HG03039 (cell line): ENCODE data around the gene CUL4A.
"Not testable (repeated sequence)": the region's sequence is repeated elsewhere in the genome, so short reads cannot be mapped to it uniquely, and the experiment has no call there.

Experiments
- ATAC-seq: cut with Tn5 transposase; IDR thresholded peaks from one replicate; pipeline ENCODE4 v1.9.1; 2021; ENCODE audit warnings: mild to moderate bottlenecking, moderate library complexity; ENCODE audit not compliant: unreplicated experiment

The CUL4A gene

GRCh38 chr13:113209336-113209758 lies at the start of gene CUL4A:
TSS of gene CUL4A (plus strand) at chr13:113209613. CDS start at chr13:113209628, 15 bp downstream.
- ATAC-seq: peak; percentile 40

- ATAC-seq: no peak
These were observed 49.7 kb upstream of the CUL4A start for GRCh38 chr13:113159701-113160100.

- no peak for ATAC-seq
These were observed 48.4 kb upstream of the CUL4A start for GRCh38 chr13:113160983-113161382.

GRCh38 chr13:113161433-113161832 lies 48.0 kb upstream of the CUL4A start:
- no peak for ATAC-seq

- ATAC-seq: not testable (repeated sequence)
These were observed 47.4 kb upstream of the CUL4A start for GRCh38 chr13:113161975-113162374.

- ATAC-seq: no peak
These were observed 46.4 kb upstream of the CUL4A start for GRCh38 chr13:113162783-113163685.

- no peak for ATAC-seq
These were observed 44.9 kb upstream of the CUL4A start for GRCh38 chr13:113164492-113164891.

GRCh38 chr13:113166266-113166665 lies 43.1 kb upstream of the CUL4A start:
- no peak for ATAC-seq

GRCh38 chr13:113166681-113167080 lies 42.7 kb upstream of the CUL4A start:
- no peak for ATAC-seq

GRCh38 chr13:113167155-113167554 lies 42.3 kb upstream of the CUL4A start:
- no peak for ATAC-seq

- no peak for ATAC-seq
These were observed 41.8 kb upstream of the CUL4A start for GRCh38 chr13:113167575-113167974.

GRCh38 chr13:113168211-113168610 lies 41.2 kb upstream of the CUL4A start:
- ATAC-seq: no peak

GRCh38 chr13:113169277-113170272 lies 39.8 kb upstream of the CUL4A start:
- no peak for ATAC-seq

- ATAC-seq: no peak
These were observed 38.9 kb upstream of the CUL4A start for GRCh38 chr13:113170511-113170910.

GRCh38 chr13:113171250-113172125 lies 37.9 kb upstream of the CUL4A start:
- no peak for ATAC-seq

GRCh38 chr13:113172419-113172926 lies 36.9 kb upstream of the CUL4A start:
- ATAC-seq: no peak

GRCh38 chr13:113176280-113176679 lies 33.1 kb upstream of the CUL4A start:
- ATAC-seq: no peak

- ATAC-seq: no peak
These were observed 32.6 kb upstream of the CUL4A start for GRCh38 chr13:113176822-113177221.

- ATAC-seq: no peak
These were observed 31.1 kb upstream of the CUL4A start for GRCh38 chr13:113178070-113178895.

- no peak for ATAC-seq
These were observed 30.6 kb upstream of the CUL4A start for GRCh38 chr13:113178896-113179167.
